ENCODE measurements around the gene CD59. TPM values are rescaled to one million over a fixed set of nuclear protein-coding genes. Genes with fewer than 3 reads are reported as not detected.

Gene CD59
- total RNA-seq, 1 experiment from 2014 or later, result 170 TPM

DNA sequence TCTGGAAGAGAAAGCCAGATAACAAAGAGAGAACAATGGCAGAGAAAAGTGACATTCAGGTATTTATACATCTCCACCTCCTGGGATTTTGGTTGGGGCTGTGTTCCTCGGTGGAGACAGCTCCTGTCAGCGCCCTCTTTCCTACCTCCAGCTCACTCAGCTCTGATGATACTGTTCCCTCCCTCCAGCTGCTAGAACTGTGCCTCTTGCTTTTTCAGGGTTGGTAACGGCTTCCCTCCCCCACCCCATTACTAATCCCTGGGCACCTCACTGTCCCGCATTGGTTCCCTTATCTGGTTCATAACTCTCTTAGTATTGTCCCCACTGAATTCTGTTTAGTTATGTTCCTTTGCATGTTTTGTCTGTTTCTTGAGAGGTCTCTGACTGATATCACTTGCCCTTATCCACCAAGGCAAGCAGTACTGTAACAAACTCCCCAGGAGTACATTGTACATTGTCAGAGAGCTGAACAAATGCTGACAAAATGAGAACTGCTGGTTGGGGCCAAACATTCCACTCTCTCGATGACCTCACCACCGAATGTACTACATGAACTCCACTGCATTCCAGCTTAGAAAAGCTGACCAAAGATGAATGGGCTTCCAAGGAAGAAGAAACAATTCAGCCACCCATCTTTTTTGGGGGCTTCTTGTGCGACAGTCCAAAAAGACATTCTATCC lies 43.8 kb upstream of the CD59 start:
- ChIA-PET POLR2A (ENCODE audit: unreplicated experiment) (no interaction called here), CTCF (no interaction called here)
- H3K27ac ChIP-seq (ENCODE audit: low read length), result no peak overlapping the region
- no peaks in the 10 kb centered on the region for H3K9me3 ChIP-seq (ENCODE audit: low read length)
- peaks cover 11% of the 10 kb centered on the region for H3K4me1 ChIP-seq (ENCODE audit: insufficient read depth, low read length)
- no peak overlapping the region for H3K4me3 ChIP-seq (ENCODE audit: low read length)
- BruUV-seq (replicated peaks), result no TSS peak
- DNase-seq (no peak), ATAC-seq (no peak)
- H3K36me3 ChIP-seq (ENCODE audit: low read depth, low read length), result no peaks in the 10 kb centered on the region
- no peak overlapping the region for H3K4me2 ChIP-seq (ENCODE audit: low read length)
- H2AFZ ChIP-seq (ENCODE audit: low read length), result no peak overlapping the region
- H3K79me2 ChIP-seq (ENCODE audit: low read length), result no peaks in the 10 kb centered on the region
- intact Hi-C loops (cut with micrococcal nuclease), result no loop called here
- no peaks in the 10 kb centered on the region for H3K27me3 ChIP-seq (ENCODE audit: low read length)
- no peaks in the 10 kb centered on the region for H4K20me1 ChIP-seq (ENCODE audit: low read length)
- H3K9me2 ChIP-seq (replicated peaks; ENCODE audit: low read length), result no peaks in the 10 kb centered on the region
- no peak overlapping the region for H3K9ac ChIP-seq (ENCODE audit: low read length)
- TF ChIP-seq EZH2 (IDR thresholded peaks at IDR 0.05; ENCODE audit: low read length, unreplicated experiment) (no peak), EZH2phosphoT487 (IDR thresholded peaks at IDR 0.05; ENCODE audit: borderline replicate concordance, low read length) (no peak)
- TF ChIP-seq, protein P1, sequence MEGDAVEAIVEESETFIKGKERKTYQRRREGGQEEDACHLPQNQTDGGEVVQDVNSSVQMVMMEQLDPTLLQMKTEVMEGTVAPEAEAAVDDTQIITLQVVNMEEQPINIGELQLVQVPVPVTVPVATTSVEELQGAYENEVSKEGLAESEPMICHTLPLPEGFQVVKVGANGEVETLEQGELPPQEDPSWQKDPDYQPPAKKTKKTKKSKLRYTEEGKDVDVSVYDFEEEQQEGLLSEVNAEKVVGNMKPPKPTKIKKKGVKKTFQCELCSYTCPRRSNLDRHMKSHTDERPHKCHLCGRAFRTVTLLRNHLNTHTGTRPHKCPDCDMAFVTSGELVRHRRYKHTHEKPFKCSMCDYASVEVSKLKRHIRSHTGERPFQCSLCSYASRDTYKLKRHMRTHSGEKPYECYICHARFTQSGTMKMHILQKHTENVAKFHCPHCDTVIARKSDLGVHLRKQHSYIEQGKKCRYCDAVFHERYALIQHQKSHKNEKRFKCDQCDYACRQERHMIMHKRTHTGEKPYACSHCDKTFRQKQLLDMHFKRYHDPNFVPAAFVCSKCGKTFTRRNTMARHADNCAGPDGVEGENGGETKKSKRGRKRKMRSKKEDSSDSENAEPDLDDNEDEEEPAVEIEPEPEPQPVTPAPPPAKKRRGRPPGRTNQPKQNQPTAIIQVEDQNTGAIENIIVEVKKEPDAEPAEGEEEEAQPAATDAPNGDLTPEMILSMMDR (conservative IDR thresholded peaks at IDR 0.05; ENCODE audit: low read depth, low read length), result no peak
- H3F3A ChIP-seq (ENCODE audit: low read length, unreplicated experiment), result no peaks in the 10 kb centered on the region

DNA sequence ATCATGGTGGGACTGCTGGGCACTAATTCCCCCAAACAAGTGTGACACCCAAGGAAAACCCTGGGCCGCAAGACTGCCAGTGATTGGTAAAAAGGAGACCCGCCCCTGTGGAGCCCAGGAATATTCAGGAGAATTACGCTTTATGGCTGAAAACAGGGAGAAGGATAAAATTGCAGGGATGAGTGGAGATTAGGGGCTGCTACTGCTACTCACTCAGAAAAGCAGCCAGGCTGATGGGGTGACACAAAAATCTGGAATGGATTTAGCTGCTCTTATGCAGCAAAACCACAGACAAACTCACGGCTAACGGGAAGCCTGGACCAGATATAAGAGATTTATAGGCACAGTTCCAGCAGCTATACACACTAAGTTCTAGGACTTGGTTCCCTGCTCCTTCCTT lies 42.5 kb upstream of the CD59 start:
- CTCF ChIA-PET, result no interaction called here

DNA sequence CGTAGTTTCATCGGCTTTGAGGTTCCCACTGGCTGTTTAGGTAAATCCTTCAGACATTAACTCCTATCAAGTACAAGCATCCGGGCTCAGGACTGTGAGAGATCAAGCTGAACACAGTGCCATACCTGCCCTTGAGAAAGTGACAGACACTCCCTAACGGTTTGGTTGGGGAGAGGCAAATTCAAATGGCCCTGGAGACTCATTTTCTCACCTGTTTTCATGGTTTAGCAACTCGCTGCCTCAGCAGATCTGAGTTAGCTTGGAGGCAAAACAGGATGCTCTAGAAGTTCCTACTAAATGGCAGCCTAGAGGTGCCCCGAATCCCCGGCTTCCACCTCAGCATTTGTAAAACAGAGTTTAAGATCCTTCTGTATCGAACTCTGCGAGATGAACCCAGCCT lies 41.7 kb upstream of the CD59 start:
- ATAC-seq (no peak), DNase-seq (no peak)
- ChIA-PET CTCF (no interaction called here), POLR2A (ENCODE audit: unreplicated experiment) (no interaction called here)
- intact Hi-C loops (cut with micrococcal nuclease), result no loop called here
- Histone ChIP-seq H3F3A (ENCODE audit: low read length, unreplicated experiment) (no peaks in the 10 kb centered on the region), H3K4me2 (ENCODE audit: low read length) (no peak overlapping the region), H3K4me1 (ENCODE audit: insufficient read depth, low read length) (peaks cover 18% of the 10 kb centered on the region), H3K9me3 (ENCODE audit: low read length) (no peaks in the 10 kb centered on the region), H3K9me2 (replicated peaks; ENCODE audit: low read length) (no peaks in the 10 kb centered on the region), H3K4me3 (ENCODE audit: low read length) (no peak overlapping the region), H2AFZ (ENCODE audit: low read length) (no peak overlapping the region), H3K27ac (ENCODE audit: low read length) (no peak overlapping the region), H3K36me3 (ENCODE audit: low read depth, low read length) (no peaks in the 10 kb centered on the region), H3K27me3 (ENCODE audit: low read length) (no peaks in the 10 kb centered on the region), H3K79me2 (ENCODE audit: low read length) (peaks cover 14% of the 10 kb centered on the region), H4K20me1 (ENCODE audit: low read length) (no peaks in the 10 kb centered on the region), H3K9ac (ENCODE audit: low read length) (no peak overlapping the region)
- no TSS peak for BruUV-seq (replicated peaks)
- TF ChIP-seq EZH2phosphoT487 (IDR thresholded peaks at IDR 0.05; ENCODE audit: borderline replicate concordance, low read length) (no peak), EZH2 (IDR thresholded peaks at IDR 0.05; ENCODE audit: low read length, unreplicated experiment) (no peak)
- TF ChIP-seq, protein P1 (conservative IDR thresholded peaks at IDR 0.05; ENCODE audit: low read depth, low read length), result no peak

More for the DNA sequence above, 42.5 kb upstream of the CD59 start:
- Histone ChIP-seq H3K79me2 (ENCODE audit: low read length) (peaks cover 6% of the 10 kb centered on the region), H3K9ac (ENCODE audit: low read length) (no peak overlapping the region), H3K9me2 (replicated peaks; ENCODE audit: low read length) (no peaks in the 10 kb centered on the region), H3K36me3 (ENCODE audit: low read depth, low read length) (no peaks in the 10 kb centered on the region), H2AFZ (ENCODE audit: low read length) (no peak overlapping the region), H3K4me2 (ENCODE audit: low read length) (no peak overlapping the region), H3K9me3 (ENCODE audit: low read length) (no peaks in the 10 kb centered on the region), H3F3A (ENCODE audit: low read length, unreplicated experiment) (no peaks in the 10 kb centered on the region), H4K20me1 (ENCODE audit: low read length) (no peaks in the 10 kb centered on the region), H3K27ac (ENCODE audit: low read length) (no peak overlapping the region), H3K27me3 (ENCODE audit: low read length) (no peaks in the 10 kb centered on the region), H3K4me1 (ENCODE audit: insufficient read depth, low read length) (peaks cover 12% of the 10 kb centered on the region), H3K4me3 (ENCODE audit: low read length) (no peak overlapping the region)
- BruUV-seq (replicated peaks), result no TSS peak
- POLR2A ChIA-PET (ENCODE audit: unreplicated experiment), result no interaction called here
- intact Hi-C loops (cut with micrococcal nuclease), result no loop called here
- no peak for DNase-seq
- no peak for ATAC-seq
- TF ChIP-seq, protein P1 (conservative IDR thresholded peaks at IDR 0.05; ENCODE audit: low read depth, low read length), result no peak
- TF ChIP-seq EZH2 (IDR thresholded peaks at IDR 0.05; ENCODE audit: low read length, unreplicated experiment) (no peak), EZH2phosphoT487 (IDR thresholded peaks at IDR 0.05; ENCODE audit: borderline replicate concordance, low read length) (no peak)

Measured in PC-3 (cell line).